ENCODE results near the gene SHROOM3.
A peak's percentile ranks its signal among the peaks of the same experiment; 100 is the strongest.

- TF ChIP-seq E2F6 (IDR thresholded peaks at IDR 0.05; ENCODE audit: borderline replicate concordance, low read depth) (no peak), RFX5 (IDR thresholded peaks at IDR 0.05) (no peak), RNF2 (IDR thresholded peaks at IDR 0.05; ENCODE audit: borderline replicate concordance, low read depth) (no peak), CTCF (IDR thresholded peaks at IDR 0.05) (peak; percentile 7; the same call in 1 of the 3 replicates), POLR2AphosphoS2 (conservative IDR thresholded peaks at IDR 0.05; ENCODE audit: low read length) (no peak)
Measured at GRCh38 chr4:76723373-76723772, 288.3 kb downstream of the SHROOM3 start.
